Transverse colon (tissue), 4 donors: Measurements from ENCODE around the gene C19orf12. TPM values are rescaled to one million over a fixed set of nuclear protein-coding genes. Genes with fewer than 3 reads are reported as not detected.

Experiments used
- DNase-seq: peaks from one replicate; pipeline ENCODE4 v3.0.0-alpha.2; 2019
- H3K27ac ChIP-seq, 4 donors: fragments of 200-600 bp; sonication (generic); 2 replicates each; pipeline ENCODE4 v1.5.1; 2016 to 2018; ENCODE audit warnings: inconsistent platforms in 4 of 4
- H3K27me3 ChIP-seq: fragments of 200-600 bp; sonication (generic); 2 replicates; pipeline ENCODE4 v1.5.1; 2017; ENCODE audit warnings: inconsistent platforms
- H3K36me3 ChIP-seq, 4 donors: fragments of 200-600 bp; sonication (generic); 2 replicates each; pipeline ENCODE4 v1.5.1; 2017 to 2019; ENCODE audit warnings: inconsistent platforms in 4 of 4
- H3K4me1 ChIP-seq, 4 donors: fragments of 200-600 bp; sonication (generic); 2 replicates each; pipeline ENCODE4 v1.5.1; 2017 to 2020; ENCODE audit warnings: inconsistent platforms in 4 of 4
- H3K4me3 ChIP-seq, 4 donors: fragments of 200-600 bp; sonication (generic); 1 replicate in 1 of 4; 2 replicates in 3 of 4; pipeline versions ENCODE4 v1.5.1 to v1.6.1; 2017 to 2019; ENCODE audit warnings: inconsistent platforms in 4 of 4
- H3K9me3 ChIP-seq, 2 donors: fragments of 200-600 bp; sonication (generic); 2 replicates each; pipeline ENCODE4 v1.5.1; 2017 to 2019; ENCODE audit warnings: inconsistent platforms in 2 of 2
- CTCF ChIP-seq, 5 experiments: fragments of 200-600 bp in 3 of 5; fragments of 450-650 bp in 2 of 5; sonication (generic) in 3 of 5; IDR thresholded peaks; 1 replicate in 2 of 5; 2 replicates in 3 of 5; pipeline ENCODE4 v1.5.1; 2016 to 2017; ENCODE audit warnings: antibody characterized with exemption in 5 of 5, inconsistent platforms in 3 of 5, mild to moderate bottlenecking in 2 of 5, moderate library complexity in 1 of 5
- EP300 ChIP-seq: sonication (generic); formaldehyde crosslinking; IDR thresholded peaks from one replicate; pipeline ENCODE4 v1.6.1; 2017; ENCODE audit warnings: antibody characterized with exemption, low read depth
- POLR2A ChIP-seq: fragments of 450-650 bp; IDR thresholded peaks from one replicate; pipeline ENCODE4 v1.6.1; 2016; ENCODE audit warnings: antibody characterized with exemption, mild to moderate bottlenecking, moderate library complexity
- POLR2AphosphoS5 ChIP-seq, 3 donors: sonication (generic); formaldehyde crosslinking; IDR thresholded peaks; one replicate each; pipeline ENCODE4 v1.6.1; 2016; ENCODE audit warnings: antibody characterized with exemption in 3 of 3
- WGBS, 2 donors: methylation state at CpG; one replicate each; pipeline ENCODE4 v1.1.5; 2018; ENCODE audit warnings: low coverage in 1 of 2; 5-methylcytosine and 5-hydroxymethylcytosine counted together
- in situ Hi-C, 4 donors: fragments of 200-750 bp; cut with MboI; loops; one replicate each; pipeline versions ENCODE4 v1.15.0 to v1.15.1; 2017; ENCODE audit warnings: low sequenced_read_pairs in 3 of 4, low pct_ligation_motif_present in 1 of 4, low pct_unique_long_range_greater_than_20kb in 1 of 4
- intact Hi-C: fragments of 100-400 bp; cut with DNase I; formaldehyde crosslinking; loops from one replicate; pipeline ENCODE4 v1.15.1; 2023; ENCODE audit warnings: low total_unique reads
- total RNA-seq, 4 donors: library from RNA; depleted of rRNA; stranded (reverse); fragments of >200 nt; gene quantifications; one replicate each; pipeline ENCODE4 v1.1.0, GENCODE V29; 2016

Gene C19orf12
- total RNA-seq, 4 donors from 2014 or later, result 13.9 to 33.3 (median 21.4) TPM

DNA sequence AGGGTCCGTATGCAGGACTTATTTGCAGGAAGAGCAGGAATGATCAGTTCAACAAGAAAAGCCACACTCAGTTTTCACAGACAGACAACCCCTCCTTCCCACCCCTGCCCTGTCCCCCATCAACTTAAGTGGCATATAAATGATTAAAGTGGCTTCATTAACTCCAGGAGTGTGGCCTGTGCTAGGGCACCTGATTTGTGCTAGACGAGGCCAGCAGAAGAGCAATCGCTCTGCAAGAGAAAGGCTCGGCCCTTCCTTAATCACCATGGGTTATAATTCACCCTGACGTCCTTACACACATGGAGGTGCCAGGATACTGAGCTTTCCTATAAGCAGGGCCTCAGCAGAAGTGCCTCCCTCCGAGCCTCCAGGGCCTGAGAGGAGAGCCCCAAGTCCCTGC lies 14.6 kb downstream of the C19orf12 start:
- no peaks in the 10 kb centered on the region for H3K27me3 ChIP-seq
- no peaks in the 10 kb centered on the region for H3K4me1 ChIP-seq
- peaks cover 0 to 4% (median 2%) of the 10 kb centered on the region in 4 donors for H3K36me3 ChIP-seq
- in situ Hi-C loops (loop anchor here in 1 of 4 donors (25.0 kb wide), 1 partner anchor 88 kb away; the partner anchor contains the start of gene POP4), intact Hi-C loops (no loop called here)
- no peaks in the 10 kb centered on the region for H3K9me3 ChIP-seq
- no peak overlapping the region for H3K27ac ChIP-seq
- WGBS, 2 donors, result 82% methylated on average over 6 of the region's 6 CpGs; no CpG with 5 or more reads in 1 of the 2 donors
- TF ChIP-seq POLR2AphosphoS5 (IDR thresholded peaks at IDR 0.05), result no peak
- no peak for TF ChIP-seq POLR2A
- no peak for TF ChIP-seq CTCF (IDR thresholded peaks at IDR 0.05)
- no peak for TF ChIP-seq EP300
- DNase-seq, result no peak
- H3K4me3 ChIP-seq, result no peak overlapping the region

GRCh38 chr19:29699861-29700260 lies 15.2 kb downstream of the C19orf12 start:
- WGBS, 2 donors, result 82 to 95% methylated on average over 2 to 5 of the region's 5 CpGs
- TF ChIP-seq POLR2AphosphoS5 (IDR thresholded peaks at IDR 0.05) (no peak), EP300 (no peak), CTCF (IDR thresholded peaks at IDR 0.05) (no peak), POLR2A (no peak)
- H3K36me3 ChIP-seq, result peaks cover 0 to 4% (median 2%) of the 10 kb centered on the region in 4 donors

GRCh38 chr19:29697523-29698261 lies 17.4 kb downstream of the C19orf12 start:
- intact Hi-C loops, result no loop called here
- DNase-seq, result no peak
- in situ Hi-C loops, result no loop called here
- H3K27ac ChIP-seq, result no peak overlapping the region
- no peak overlapping the region for H3K4me3 ChIP-seq
- 71% methylated on average over 6 of the region's 10 CpGs; no CpG with 5 or more reads in 1 of the 2 donors for WGBS, 2 donors
- no peaks in the 10 kb centered on the region for H3K9me3 ChIP-seq
- peaks cover 0 to 4% (median 2%) of the 10 kb centered on the region in 4 donors for H3K36me3 ChIP-seq
- no peaks in the 10 kb centered on the region for H3K27me3 ChIP-seq
- H3K4me1 ChIP-seq, result peaks cover 0 to 4% (median 0%) of the 10 kb centered on the region in 4 donors
- TF ChIP-seq POLR2AphosphoS5 (IDR thresholded peaks at IDR 0.05), result no peak

More at GRCh38 chr19:29699861-29700260, 15.2 kb downstream of the C19orf12 start:
- intact Hi-C loops, result no loop called here
- no peak overlapping the region for H3K4me3 ChIP-seq
- H3K9me3 ChIP-seq, result no peaks in the 10 kb centered on the region
- no peak overlapping the region for H3K27ac ChIP-seq
- in situ Hi-C loops, result loop anchor here in 1 of 4 donors (25.0 kb wide), 1 partner anchor 88 kb away; the partner anchor contains the start of gene POP4
- DNase-seq, result no peak
- no peaks in the 10 kb centered on the region for H3K27me3 ChIP-seq
- H3K4me1 ChIP-seq, result peaks cover 0 to 2% (median 0%) of the 10 kb centered on the region in 4 donors

- in situ Hi-C loops, result no loop called here
Observed at GRCh38 chr19:29696565-29696846, 18.6 kb downstream of the C19orf12 start.

More at GRCh38 chr19:29696565-29696846, 18.6 kb downstream of the C19orf12 start:
- H3K9me3 ChIP-seq, result no peaks in the 10 kb centered on the region
- no peaks in the 10 kb centered on the region for H3K36me3 ChIP-seq
- TF ChIP-seq POLR2AphosphoS5 (IDR thresholded peaks at IDR 0.05) (no peak), POLR2A (no peak), CTCF (IDR thresholded peaks at IDR 0.05) (no peak), EP300 (no peak)
- no peak overlapping the region for H3K4me3 ChIP-seq
- WGBS, 2 donors, result 58 to 73% methylated on average over 2 of the region's 2 CpGs
- no peak for DNase-seq
- no peak overlapping the region for H3K27ac ChIP-seq
- no peaks in the 10 kb centered on the region for H3K27me3 ChIP-seq
- intact Hi-C loops, result no loop called here
- H3K4me1 ChIP-seq, result peaks cover 0 to 4% (median 0%) of the 10 kb centered on the region in 4 donors
